Panc1 (cell line): Measurements from ENCODE around the gene MACROD1. TPM values are rescaled to one million over a fixed set of nuclear protein-coding genes. Genes with fewer than 3 reads are reported as not detected.

Source experiments
- ATAC-seq: fragments of 200-7000 bp; cut with Tn5 transposase; 2 replicates; pipeline ENCODE4 v1.9.1; 2020; ENCODE audit warnings: mild to moderate bottlenecking, moderate library complexity
- BruUV-seq: library from RNA; stranded (reverse); fragments of 400-500 nt; replicated peaks from 2 replicates; lab custom pipeline; 2021; lab: Mats Ljungman, UMichigan
- CTCF ChIA-PET: fragments of 300-600 bp; sonication (Branson Sonifier 250); formaldehyde crosslinking; loops from one replicate; lab custom pipeline; 2022; ENCODE audit warnings: antibody characterized with exemption; lab: Charles Lee
- POLR2A ChIA-PET: fragments of 300-600 bp; sonication (Branson Sonifier 250); formaldehyde crosslinking; loops from one replicate; lab custom pipeline; 2022; ENCODE audit warnings: antibody characterized with exemption; lab: Charles Lee
- DNase-seq: peaks from one replicate; pipeline ENCODE4 v3.0.0-alpha.2; 2010; ENCODE audit warnings: low read depth, low spot score
- H3K27ac ChIP-seq: 2 replicates; pipeline ENCODE4 v1.5.1; 2011; ENCODE audit warnings: mild to moderate bottlenecking, low read length, inconsistent platforms
- H3K27me3 ChIP-seq: fragments of 200-500 bp; sonication (Bioruptor generic); 2 replicates; pipeline ENCODE4 v1.6.0; 2014; ENCODE audit warnings: low read length, inconsistent platforms; ENCODE audit not compliant: control insufficient read depth, insufficient read depth
- H3K36me3 ChIP-seq: fragments of 200-500 bp; sonication (Bioruptor generic); 2 replicates; pipeline ENCODE4 v1.5.1; 2014; ENCODE audit warnings: inconsistent platforms, mild to moderate bottlenecking, low read length, moderate library complexity; ENCODE audit not compliant: control insufficient read depth, insufficient read depth
- H3K4me1 ChIP-seq: 2 replicates; pipeline ENCODE4 v1.5.1; 2011; ENCODE audit warnings: inconsistent platforms, mild to moderate bottlenecking, low read length, moderate library complexity; ENCODE audit not compliant: control insufficient read depth, insufficient read depth
- H3K4me3 ChIP-seq, 2 experiments: 2 replicates each; pipeline ENCODE4 v1.5.1; 2011 to 2012; ENCODE audit warnings: low read depth in 2 of 2, low read length in 2 of 2, mild to moderate bottlenecking in 2 of 2, inconsistent platforms in 1 of 2, moderate library complexity in 1 of 2
- H3K9me3 ChIP-seq: fragments of 200-500 bp; sonication (Bioruptor generic); 2 replicates; pipeline ENCODE4 v1.5.1; 2014; ENCODE audit warnings: low read depth, mild to moderate bottlenecking, inconsistent platforms, low read length, moderate library complexity; ENCODE audit not compliant: control insufficient read depth, insufficient read depth
- POLR2AphosphoS5 ChIP-seq: IDR thresholded peaks from 2 replicates; pipeline ENCODE4 v1.6.1; 2012; ENCODE audit warnings: mild to moderate bottlenecking, low read depth, low read length, moderate library complexity
- SIN3A ChIP-seq: IDR thresholded peaks from 2 replicates; pipeline ENCODE4 v1.6.1; 2012; ENCODE audit warnings: low read depth, mild to moderate bottlenecking, low read length, moderate library complexity, borderline replicate concordance; ENCODE audit not compliant: insufficient read depth
- TCF7L2 ChIP-seq: IDR thresholded peaks from 2 replicates; pipeline ENCODE4 v1.6.1; 2011; ENCODE audit warnings: mild to moderate bottlenecking, low read depth, low read length, inconsistent platforms
- in situ Hi-C: cut with HindIII; loops from 2 replicates; pipeline ENCODE4 v1.10.0; 2016; ENCODE audit warnings: low sequenced_read_pairs, low pct_unique_long_range_greater_than_20kb
- intact Hi-C: fragments of 100-400 bp; cut with micrococcal nuclease; formaldehyde crosslinking; loops from one replicate; pipeline ENCODE4 v1.10.0; 2022; ENCODE audit not compliant: unreplicated experiment
- total RNA-seq: library from RNA; stranded (reverse); gene quantifications from one replicate; pipeline ENCODE4 v1.2.1, GENCODE V29; 2021; ENCODE audit not compliant: unreplicated experiment
- TF ChIP-seq, protein P1 (sequence below), 2 experiments: IDR thresholded peaks; 2 replicates each; pipeline ENCODE4 v1.6.1; 2011 to 2012; ENCODE audit warnings: low read depth in 2 of 2, control low read depth in 1 of 2, low read length in 1 of 2, mild to moderate bottlenecking in 1 of 2, moderate library complexity in 1 of 2; ENCODE audit not compliant: insufficient read depth in 1 of 2
- TF ChIP-seq, protein P2 (sequence below): fragments of 450-650 bp; IDR thresholded peaks from 2 replicates; pipeline ENCODE4 v1.5.1; 2017; ENCODE audit warnings: mild to moderate bottlenecking

The MACROD1 gene
- total RNA-seq, 1 experiment from 2014 or later = 16.8 TPM

DNA sequence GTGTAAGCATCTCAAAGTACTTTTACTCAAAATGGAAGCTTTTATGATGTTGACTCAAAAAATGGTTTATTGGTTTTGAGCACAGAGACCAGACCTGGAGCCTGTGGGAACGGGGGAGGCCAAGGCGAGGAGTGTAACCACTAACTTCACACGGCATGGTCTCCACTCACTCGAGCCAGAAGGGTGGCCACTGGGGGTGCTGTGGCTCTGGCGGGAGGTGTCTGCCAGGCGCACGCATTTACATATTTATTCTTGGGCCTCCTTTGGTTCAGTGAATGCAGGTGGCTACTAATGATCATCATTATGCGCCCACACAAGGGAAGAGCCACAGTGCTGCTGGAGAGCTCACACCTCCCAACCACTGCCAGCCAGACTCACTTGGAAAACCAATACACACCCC is 65.6 kb downstream of the MACROD1 start:
- CTCF ChIA-PET = no interaction called here
- H3K36me3 ChIP-seq = no peaks in the 10 kb centered on the region
- no peaks in the 10 kb centered on the region for H3K27me3 ChIP-seq
- H3K9me3 ChIP-seq = no peaks in the 10 kb centered on the region
- POLR2A ChIA-PET = interaction anchor here (0.6 kb wide), 1 partner anchor 130 kb away, joined by 3 read pairs; the partner anchor contains the start of gene DNAJC4
- DNase-seq (no peak), ATAC-seq (no peak)
- in situ Hi-C loops (no loop called here), intact Hi-C loops (no loop called here)
- no TSS peak for BruUV-seq
- H3K4me3 ChIP-seq = no peak overlapping the region
- no peak for TF ChIP-seq POLR2AphosphoS5
- TF ChIP-seq SIN3A = no peak
- no peak for TF ChIP-seq TCF7L2
- H3K4me1 ChIP-seq = peaks cover 8% of the 10 kb centered on the region
- no peak overlapping the region for H3K27ac ChIP-seq

DNA sequence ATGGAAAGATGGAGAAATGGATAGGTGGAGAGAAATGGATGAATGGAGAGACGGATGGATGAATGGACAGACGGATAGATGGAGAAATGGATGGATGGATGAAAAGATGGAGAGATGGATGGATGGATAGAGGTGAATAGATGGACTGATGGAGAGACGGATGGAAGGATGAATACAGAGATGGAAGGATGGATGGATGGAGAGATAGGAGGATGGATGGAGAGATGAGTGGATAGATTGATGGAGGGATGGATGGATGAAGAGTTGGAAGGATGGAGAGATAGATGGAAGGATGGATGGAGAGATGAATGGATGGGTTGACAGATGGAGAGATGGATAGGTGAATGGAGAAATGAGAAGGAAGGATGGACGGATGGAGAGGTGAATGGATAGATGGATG is 66.5 kb downstream of the MACROD1 start:
- no TSS peak for BruUV-seq
- CTCF ChIA-PET = no interaction called here
- TF ChIP-seq SIN3A = no peak
- TF ChIP-seq TCF7L2 = no peak
- TF ChIP-seq, protein P1, sequence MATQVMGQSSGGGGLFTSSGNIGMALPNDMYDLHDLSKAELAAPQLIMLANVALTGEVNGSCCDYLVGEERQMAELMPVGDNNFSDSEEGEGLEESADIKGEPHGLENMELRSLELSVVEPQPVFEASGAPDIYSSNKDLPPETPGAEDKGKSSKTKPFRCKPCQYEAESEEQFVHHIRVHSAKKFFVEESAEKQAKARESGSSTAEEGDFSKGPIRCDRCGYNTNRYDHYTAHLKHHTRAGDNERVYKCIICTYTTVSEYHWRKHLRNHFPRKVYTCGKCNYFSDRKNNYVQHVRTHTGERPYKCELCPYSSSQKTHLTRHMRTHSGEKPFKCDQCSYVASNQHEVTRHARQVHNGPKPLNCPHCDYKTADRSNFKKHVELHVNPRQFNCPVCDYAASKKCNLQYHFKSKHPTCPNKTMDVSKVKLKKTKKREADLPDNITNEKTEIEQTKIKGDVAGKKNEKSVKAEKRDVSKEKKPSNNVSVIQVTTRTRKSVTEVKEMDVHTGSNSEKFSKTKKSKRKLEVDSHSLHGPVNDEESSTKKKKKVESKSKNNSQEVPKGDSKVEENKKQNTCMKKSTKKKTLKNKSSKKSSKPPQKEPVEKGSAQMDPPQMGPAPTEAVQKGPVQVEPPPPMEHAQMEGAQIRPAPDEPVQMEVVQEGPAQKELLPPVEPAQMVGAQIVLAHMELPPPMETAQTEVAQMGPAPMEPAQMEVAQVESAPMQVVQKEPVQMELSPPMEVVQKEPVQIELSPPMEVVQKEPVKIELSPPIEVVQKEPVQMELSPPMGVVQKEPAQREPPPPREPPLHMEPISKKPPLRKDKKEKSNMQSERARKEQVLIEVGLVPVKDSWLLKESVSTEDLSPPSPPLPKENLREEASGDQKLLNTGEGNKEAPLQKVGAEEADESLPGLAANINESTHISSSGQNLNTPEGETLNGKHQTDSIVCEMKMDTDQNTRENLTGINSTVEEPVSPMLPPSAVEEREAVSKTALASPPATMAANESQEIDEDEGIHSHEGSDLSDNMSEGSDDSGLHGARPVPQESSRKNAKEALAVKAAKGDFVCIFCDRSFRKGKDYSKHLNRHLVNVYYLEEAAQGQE (IDR thresholded peaks at IDR 0.05; ENCODE audit: insufficient read depth in 1 of 2, low read depth in 2 of 2, low read length in 1 of 2) = no peak
- TF ChIP-seq, protein P2, sequence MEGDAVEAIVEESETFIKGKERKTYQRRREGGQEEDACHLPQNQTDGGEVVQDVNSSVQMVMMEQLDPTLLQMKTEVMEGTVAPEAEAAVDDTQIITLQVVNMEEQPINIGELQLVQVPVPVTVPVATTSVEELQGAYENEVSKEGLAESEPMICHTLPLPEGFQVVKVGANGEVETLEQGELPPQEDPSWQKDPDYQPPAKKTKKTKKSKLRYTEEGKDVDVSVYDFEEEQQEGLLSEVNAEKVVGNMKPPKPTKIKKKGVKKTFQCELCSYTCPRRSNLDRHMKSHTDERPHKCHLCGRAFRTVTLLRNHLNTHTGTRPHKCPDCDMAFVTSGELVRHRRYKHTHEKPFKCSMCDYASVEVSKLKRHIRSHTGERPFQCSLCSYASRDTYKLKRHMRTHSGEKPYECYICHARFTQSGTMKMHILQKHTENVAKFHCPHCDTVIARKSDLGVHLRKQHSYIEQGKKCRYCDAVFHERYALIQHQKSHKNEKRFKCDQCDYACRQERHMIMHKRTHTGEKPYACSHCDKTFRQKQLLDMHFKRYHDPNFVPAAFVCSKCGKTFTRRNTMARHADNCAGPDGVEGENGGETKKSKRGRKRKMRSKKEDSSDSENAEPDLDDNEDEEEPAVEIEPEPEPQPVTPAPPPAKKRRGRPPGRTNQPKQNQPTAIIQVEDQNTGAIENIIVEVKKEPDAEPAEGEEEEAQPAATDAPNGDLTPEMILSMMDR = no peak
- TF ChIP-seq POLR2AphosphoS5 = no peak

DNA sequence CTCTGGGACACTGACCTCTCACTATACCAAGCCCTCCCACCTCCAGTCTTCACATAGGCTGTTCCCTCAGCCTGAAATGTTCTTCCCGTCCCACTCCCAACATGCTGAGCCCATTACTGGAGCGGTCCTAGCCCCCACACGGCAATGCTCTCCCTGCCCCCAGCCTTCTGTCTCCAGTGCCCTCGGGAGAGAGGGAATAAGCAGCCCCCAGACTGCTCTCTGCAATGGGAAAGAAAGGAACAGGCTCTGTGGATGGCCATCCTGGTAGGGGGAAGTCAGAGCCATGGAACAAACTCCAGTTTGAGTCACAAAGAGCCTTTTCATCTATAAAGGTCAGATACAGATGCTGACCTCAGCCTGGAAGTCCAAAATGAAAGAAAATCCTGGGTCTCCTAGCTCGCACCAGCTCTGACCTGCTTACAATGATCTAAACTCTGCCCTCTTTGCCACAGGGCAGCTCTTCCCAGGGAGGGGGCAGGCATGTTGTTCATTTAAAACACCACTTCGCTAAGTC is 67.5 kb downstream of the MACROD1 start:
- ChIA-PET CTCF (no interaction called here), POLR2A (no interaction called here)
- no TSS peak for BruUV-seq
- Histone ChIP-seq H3K4me1 (peaks cover 28% of the 10 kb centered on the region), H3K27me3 (no peaks in the 10 kb centered on the region), H3K27ac (no peak overlapping the region), H3K9me3 (no peaks in the 10 kb centered on the region), H3K36me3 (no peaks in the 10 kb centered on the region), H3K4me3 (no peak overlapping the region)
- no peak for DNase-seq
- intact Hi-C loops = no loop called here
- in situ Hi-C loops = no loop called here
- ATAC-seq = no peak
- TF ChIP-seq, protein P1 (IDR thresholded peaks at IDR 0.05; ENCODE audit: insufficient read depth in 1 of 2, low read depth in 2 of 2, low read length in 1 of 2) = no peak
- no peak for TF ChIP-seq SIN3A

More for the DNA sequence above, 66.5 kb downstream of the MACROD1 start:
- no peak for DNase-seq
- Histone ChIP-seq H3K4me1 (peaks cover 17% of the 10 kb centered on the region), H3K4me3 (no peak overlapping the region), H3K27me3 (no peaks in the 10 kb centered on the region), H3K36me3 (no peaks in the 10 kb centered on the region), H3K9me3 (no peaks in the 10 kb centered on the region), H3K27ac (no peak overlapping the region)
- intact Hi-C loops (no loop called here), in situ Hi-C loops (no loop called here)
- no peak for ATAC-seq
- POLR2A ChIA-PET = no interaction called here
